ENCODE measurements around the gene TMEM86B.
"Not testable (repeated sequence)": the region's sequence is repeated elsewhere in the genome, so short reads cannot be mapped to it uniquely, and the experiment has no call there.

TMEM86B gene

DNA sequence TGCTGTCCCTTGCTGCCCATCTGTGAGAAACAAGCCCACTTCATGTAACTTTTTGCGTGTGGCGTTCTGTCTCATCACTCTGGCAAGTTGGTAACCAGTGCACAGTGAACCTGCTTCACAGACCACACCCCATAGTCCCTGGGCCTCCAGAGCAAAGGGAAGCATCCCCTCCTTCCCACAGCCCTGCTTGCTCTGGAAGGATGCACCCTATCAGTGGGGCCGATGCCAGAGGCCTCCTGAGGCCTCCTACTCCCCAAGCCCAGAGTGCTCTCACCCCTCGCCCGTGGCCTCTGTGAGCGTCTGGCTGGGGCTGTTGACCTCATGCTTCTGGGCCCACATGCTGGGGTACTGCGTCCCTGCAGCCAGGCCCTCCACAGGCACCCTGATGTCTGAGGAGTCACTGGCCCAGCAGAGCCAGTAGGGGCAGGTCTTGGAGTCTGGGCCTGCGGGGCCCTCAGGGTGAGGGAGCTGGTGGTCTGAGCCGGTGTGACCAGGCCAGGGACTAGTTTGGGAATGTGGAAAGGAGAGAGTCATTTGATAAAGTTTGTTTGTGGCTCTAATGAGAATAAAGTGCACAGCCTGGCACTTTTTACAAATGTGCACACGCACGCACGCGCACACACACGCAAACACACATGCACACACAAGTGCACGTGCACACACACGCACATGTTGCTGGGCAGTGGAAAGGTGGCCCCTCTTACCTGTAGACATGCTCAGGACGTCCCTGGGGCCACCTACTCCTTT lies 5.1 kb downstream of the TMEM86B start:
- no peak for DNase-seq (ENCODE audit: low read depth in 1 of 2, low spot score in 1 of 2)

DNA sequence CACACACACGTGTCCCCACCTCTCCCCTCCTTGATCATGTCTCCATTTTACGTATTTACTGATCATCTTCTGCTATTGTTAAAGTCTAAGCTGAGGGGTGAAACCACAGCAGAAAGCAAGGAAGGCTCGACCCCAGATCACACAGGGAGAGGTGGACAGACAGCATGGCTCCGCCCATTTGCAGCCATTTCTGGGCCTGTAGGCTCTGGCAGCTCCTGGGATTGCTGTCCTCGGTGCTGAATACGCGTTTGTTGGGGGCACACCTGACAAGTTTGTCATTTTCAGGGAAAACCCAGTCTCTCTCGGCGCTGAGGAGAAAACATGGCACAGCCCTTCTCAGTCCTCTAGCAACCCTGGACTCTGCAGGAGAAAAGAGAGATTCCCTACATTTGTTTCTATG lies 8.0 kb downstream of the TMEM86B start:
- DNase-seq (ENCODE audit: low read depth in 1 of 2, low spot score in 1 of 2), result no peak

DNA sequence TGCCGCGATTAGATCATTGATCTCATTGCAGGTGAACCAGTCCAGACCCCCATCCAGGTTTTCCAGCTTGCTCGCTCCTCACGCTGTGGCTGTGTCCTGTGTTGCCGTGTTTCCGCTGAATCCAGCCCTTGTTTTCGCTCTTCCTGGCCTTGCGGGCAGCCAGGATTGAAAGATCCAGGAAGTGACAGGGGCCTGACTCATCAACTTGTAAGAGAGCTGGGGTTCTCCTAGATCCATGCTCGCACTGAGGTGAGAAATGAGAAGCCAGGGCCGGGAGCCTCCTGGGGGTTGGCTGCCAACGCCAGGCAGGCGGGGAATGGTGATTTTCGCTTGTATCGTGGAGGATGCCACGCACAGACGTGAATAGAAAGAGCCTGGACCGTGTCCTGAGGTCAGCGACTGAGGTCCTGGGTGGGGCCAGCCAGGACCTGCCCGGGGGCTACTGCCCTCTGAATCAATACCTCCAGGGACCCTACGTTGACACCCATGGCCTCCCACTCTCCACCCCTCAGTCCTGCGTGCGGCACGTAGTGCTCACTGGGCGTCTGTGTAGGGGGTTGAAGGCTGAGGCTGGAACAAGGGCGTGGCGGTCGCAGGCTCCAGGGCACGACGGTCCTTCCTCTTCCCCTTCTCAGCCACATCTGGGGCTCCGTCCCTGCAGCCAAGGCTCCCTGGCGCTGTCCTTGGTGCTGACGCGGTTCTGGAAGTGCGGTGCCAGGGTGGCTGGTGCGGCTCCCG lies 11.9 kb downstream of the TMEM86B start:
- DNase-seq (ENCODE audit: low read depth in 1 of 2, low spot score in 1 of 2), result peak in 1 of 2 donors; percentile 26

DNA sequence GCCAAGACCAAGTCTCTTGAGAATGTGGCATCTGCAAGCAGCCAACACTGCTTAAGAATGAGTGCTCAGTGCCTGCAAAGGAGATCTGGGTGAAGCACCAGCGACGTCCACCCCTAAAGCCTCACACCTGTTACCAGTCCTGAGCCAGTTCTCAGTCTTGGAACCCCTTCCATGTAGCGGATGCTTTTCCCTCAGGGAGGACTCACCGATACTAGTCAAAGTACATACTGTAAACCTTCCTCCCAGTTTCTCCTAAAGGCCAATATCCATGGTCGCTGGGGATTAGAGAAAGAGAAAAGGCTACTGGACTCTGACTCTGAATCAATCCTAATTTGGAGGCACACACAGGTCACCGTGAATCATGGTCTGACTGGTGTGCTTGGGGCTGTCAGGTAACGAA lies 15.0 kb downstream of the TMEM86B start:
- no peak for DNase-seq (ENCODE audit: low read depth in 1 of 2, low spot score in 1 of 2)

DNA sequence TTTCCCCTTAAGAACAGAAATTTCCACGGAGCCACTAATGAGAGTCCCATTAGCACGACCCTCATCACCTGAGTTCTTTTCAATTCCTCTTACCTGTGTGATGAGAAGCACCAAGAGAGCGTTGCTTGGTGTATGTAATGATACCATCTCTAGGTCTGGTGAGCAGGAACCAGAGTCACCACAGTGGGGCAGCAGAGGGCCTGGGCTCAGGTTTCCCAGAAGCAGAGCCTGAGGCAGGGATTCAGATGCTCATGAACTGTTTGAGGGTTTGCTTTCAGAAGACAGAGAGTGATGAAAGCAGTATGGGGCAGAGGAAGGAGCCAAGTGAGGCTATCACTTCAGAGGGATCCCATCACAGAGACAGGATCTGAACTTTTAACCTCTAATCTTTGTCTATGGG lies 16.1 kb downstream of the TMEM86B start:
- no peak for DNase-seq (ENCODE audit: low read depth in 1 of 2, low spot score in 1 of 2)

DNA sequence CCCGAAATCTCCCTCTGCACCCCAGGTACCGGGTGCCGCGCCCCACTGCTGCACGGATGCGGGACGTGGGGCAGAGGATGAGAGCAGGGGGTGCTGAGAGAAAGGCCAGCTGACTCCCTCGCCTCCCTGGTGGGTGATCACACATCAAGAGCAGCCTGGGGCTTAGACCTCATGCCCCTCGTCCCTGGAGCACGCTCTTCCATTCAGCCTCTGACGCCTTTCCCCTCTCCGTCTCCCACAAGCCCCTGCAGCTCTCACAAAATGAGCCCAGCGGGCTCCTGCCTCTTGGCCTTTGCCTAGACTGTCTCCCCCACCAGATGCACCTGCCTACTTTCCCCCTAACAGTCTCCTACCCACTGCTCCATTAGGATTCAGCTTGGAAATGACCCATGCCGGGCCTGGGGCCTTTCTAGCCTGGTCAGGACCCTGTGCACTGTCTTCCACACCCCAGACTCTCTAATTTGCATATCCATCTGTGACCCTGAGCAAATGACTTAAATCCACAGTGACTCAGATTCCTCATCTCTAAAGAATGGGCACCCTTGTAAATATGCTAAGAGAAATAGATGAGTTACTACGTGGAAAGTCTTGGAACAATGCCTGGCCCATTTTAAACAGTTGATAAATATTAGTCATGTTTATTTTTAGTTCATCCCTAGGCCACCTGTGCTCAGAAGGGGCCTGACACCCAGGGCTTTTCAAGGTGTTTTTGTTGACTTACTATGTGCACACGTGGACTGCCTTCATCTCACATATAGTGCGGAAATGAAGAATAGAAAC lies 18.7 kb downstream of the TMEM86B start:
- DNase-seq (ENCODE audit: low read depth in 1 of 2, low spot score in 1 of 2), result no peak

DNA sequence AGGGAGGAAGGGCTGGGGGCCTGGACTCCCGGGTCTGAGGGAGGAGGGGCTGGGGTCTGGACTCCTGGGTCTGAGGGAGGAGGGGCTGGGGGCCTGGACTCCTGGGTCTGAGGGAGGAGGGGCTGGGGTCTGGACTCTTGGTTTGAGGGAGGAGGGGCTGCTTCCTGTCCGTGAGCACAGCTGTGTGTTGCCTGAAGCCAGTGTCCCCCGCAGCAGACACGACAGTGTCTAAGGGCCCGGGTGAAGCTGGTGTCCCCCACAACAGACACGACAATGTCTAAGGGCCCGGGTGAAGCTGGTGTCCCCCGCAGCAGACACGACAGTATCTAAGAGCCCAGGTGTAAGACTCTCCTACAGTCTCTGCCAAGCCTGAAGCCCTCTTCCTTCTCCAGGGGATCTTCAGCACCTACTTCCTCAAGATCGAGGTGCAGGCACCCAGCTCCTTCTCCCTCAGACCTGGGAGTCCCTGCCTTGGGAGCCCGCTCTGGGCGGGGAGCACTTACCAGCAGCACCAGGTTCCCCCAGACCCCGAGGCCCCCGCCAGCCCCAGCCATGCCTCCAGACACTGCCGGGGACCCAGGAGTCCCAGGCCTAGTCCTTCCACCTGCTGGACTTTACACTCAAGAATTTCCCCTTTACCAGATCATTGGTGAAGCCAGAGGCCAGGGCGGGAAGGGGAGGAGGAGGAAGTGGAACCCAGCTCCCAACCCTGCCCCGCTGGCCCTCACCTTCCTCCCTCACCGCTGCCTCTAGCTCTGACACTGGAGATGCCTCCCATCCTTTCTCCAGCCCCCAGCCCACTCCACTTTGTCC lies 19.5 kb downstream of the TMEM86B start, which contains the start of gene PTPRH:
PTPRH (minus strand) TSS at position 622 of the 813 bp plus-strand sequence; CDS start at position 554, 68 bp downstream.
- DNase-seq (ENCODE audit: low read depth in 1 of 2, low spot score in 1 of 2), result no peak

DNA sequence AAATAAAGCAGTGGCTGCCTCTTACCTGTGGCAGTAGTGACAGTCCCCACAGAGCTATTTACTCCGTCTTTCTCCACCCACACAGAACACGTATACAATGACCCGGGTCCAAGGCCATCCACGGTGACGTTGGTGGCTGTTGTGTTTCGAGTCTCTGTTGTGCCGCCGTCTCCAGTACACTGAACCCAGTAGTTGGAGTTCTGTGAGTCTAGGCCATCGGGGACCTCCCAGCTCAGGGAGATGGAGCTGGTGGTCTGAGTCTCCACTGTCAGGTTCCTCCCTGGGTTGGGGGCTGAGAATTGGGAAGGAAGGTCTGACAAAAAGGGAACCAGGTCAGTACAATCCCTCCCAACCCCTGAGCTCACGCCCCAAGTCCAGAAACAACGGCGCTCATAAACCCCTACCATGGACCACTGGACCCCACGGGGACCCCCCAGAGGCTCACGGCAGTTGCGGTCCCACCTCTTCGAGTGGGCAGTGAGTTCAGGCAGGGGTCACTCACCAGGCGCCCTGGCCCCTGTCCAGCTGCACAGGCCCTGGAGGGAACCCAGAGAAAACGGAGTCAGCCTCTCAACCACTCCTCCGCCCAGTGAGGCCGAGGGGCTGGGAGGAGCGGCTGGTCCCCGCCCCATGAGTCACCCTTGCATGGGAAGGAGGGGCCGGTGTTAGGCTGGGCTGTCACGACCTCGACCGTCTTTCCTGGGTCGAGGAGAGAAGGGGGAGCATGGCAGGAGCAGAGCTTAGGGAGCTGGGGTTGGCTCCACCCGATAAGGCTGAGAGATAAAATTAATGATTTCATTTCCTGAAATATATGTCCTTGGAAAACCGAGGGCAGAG lies 21.7 kb downstream of the TMEM86B start:
- peak in 1 of 2 donors; percentile 32 for DNase-seq (ENCODE audit: low read depth in 1 of 2, low spot score in 1 of 2)

DNA sequence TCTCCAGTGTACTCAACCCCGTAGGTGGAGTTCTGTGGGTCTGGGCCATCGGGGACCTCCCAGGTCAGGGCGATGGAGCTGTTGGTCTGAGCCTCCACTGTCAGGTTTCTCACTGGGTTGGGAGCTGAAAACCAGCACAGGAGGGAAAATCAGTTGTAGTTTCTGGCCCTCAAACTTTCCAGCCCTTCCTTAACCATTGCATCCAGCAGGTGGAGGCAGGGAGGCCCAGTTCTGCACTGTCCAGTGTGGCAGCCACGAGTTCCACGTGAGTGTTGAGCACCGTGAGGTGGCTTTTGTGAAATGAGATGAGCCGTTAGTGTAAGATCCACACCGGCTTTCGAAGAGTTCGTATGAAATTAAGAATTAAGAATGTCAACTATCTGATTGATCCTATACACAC lies 26.4 kb downstream of the TMEM86B start:
- DNase-seq (ENCODE audit: low read depth in 1 of 2, low spot score in 1 of 2), result not testable (repeated sequence)

DNA sequence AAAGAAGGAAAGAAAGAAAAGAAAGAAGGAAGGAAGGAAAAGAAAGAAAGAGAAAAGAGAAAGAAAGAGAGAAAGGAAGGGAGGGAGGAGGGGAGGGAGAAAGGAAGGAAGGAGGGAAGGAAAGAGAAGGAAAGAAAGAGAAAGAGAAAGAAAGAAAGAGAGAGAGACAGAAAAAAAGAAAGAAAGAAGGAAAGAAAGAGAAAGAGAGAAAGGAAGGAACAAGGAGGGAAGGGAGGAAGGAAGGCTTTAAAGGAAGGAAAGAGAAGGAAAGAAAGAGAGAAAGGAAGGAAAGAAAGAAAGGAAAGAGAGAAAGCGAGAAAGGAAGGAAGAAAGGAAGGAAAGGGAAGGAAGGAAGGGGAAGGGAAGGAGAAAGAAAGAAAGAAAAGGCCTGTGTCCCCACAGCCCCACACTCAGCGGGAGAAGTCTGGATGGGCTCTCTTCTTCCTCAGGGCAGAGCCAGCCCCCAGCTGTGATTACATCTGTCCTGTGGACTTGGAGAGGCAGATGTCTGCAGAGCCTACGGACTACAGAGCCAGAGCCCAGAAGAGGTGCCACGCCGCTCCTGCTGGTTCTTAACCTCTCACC lies 28.9 kb downstream of the TMEM86B start:
- no peak for DNase-seq (ENCODE audit: low read depth in 1 of 2, low spot score in 1 of 2)

DNA sequence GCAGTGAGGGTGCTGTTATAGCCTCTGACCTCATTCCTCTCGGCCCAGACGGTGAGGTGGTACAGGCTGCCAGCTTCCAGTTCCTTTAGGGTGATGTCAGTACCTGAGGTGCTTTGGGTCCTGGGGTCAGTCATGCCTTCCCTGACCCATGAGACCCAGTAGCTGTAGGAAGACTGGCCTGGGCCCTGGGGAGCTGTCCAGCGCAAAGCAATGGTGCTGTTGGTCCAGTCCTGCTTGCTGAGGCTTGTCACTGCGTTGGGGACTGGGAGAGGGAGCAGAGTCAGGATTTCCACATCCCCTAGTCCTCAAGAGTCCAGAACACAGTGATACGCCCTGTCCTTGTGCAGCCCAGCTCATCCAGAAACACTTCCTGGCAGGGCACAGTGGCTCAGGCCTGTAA lies 29.9 kb downstream of the TMEM86B start:
- DNase-seq (ENCODE audit: low read depth in 1 of 2, low spot score in 1 of 2), result no peak

DNA sequence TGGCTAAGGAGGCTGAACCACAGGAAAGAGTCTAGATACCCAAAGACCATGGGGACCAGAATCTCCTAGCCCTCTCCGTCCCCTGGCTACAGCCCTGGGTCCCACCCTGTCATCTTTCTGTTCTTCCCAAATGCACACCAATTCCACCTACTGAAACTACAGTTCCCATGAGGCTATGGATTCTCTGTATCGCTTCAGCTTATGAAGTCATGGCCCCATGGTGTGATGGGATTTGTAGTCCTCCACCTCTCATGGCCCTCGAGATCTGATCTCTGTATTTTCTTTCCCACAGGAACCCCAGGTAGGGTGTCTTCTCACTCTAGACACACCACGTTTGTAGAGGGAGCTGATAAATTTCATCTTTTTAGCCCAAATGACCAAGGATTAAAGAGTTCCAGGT lies 31.0 kb downstream of the TMEM86B start:
- DNase-seq (ENCODE audit: low read depth in 1 of 2, low spot score in 1 of 2), result no peak

DNA sequence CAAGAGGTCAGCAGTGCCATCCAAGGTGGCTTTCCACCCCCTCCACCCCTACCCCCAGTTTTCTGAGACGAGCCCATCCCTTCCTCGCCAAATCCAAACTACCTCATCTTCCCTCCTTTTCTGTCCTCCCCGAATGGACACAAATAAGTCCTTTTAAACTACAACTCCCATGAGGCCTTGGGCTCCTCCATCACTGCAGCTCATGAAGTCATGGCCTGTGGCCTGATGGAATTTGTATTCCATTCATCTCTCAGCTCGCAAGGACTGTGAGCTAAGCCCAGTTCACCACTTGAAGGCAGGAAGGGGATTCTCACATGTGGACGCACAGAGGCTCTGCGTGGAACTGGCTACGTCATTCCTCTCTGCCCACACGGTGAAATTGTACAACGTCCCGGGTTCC lies 31.8 kb downstream of the TMEM86B start:
- DNase-seq (ENCODE audit: low read depth in 1 of 2, low spot score in 1 of 2), result no peak

DNA sequence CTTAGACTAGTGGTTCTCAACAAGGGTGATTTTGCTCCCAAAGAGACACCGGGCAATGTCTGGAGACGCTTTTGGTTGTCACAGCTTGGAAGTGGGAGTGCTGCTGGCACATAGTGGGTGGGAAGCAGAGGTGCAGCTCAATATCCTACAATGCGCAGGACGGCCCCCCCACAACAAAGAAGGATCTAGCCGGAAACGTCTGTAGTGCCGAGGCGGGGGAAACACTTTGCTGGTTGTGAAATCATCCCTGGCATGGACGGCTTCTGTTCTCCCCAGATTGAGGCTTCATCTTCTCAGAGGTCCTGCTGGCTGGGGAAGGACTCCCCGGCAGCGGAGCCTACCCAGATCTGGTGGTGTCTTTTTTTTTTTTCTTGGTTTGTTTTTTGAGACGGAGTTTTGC lies 35.1 kb downstream of the TMEM86B start:
- no peak for DNase-seq (ENCODE audit: low read depth in 1 of 2, low spot score in 1 of 2)

DNA sequence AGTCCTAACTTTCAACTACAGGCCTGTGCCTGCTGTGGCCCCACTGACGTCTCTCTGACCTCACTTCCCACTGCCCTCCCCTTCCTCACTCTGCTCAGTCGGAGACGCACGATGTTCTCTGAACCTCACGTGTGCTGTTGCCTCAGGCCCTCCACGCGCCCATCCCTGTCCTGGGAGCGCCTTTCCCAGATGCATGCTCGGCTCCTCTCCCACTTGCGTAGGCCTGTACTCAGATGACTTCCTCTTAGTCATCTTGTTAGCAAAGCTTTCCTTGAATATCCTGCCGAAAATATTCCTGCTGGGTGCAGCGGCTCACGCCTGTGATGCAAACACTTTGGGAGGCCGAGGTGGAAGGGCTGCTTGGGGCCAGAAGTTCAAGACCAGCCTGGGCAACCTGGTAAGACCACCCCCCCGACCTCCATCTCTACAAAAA lies 39.1 kb downstream of the TMEM86B start:
- no peak for DNase-seq (ENCODE audit: low read depth in 1 of 2, low spot score in 1 of 2)

DNA sequence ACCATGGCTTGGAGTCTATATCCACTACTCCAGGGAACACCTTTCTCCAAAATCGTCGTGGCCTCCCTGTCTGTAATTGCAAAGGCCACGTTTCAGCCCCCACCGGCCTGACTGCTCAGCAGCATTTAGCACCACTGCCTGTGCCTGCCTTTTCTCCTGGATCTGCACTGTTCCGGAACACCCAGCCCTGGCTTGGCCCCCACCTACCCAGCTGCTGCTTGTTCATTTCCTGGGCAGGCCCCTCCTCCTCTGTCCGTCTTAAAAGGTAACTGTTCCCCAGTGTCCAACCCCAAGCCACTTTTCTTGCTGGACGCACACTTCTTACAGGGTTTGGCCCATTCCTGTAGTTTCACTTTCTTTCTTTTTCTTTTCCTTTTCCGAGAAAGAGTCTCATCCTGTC lies 39.9 kb downstream of the TMEM86B start:
- no peak for DNase-seq (ENCODE audit: low read depth in 1 of 2, low spot score in 1 of 2)

DNA sequence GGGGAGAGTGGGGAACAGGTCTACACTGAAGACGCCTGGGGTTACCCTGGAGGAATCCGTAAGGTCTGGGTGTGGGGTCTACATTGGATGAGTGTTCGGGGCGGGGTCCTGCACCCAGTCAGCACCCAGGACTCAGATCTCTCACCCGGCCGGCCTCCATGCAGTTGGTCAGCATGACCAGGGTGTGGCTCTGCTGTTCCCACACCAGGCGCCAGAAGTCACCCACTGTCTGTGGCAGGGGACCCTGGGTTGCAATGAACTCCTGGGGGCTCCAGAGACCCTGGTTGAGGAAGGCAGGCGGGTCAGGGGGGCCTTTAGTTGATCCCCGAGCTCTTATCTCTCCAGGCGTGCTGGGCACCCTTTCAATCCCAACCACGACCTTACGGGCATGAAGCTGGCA lies 42.5 kb downstream of the TMEM86B start:
- DNase-seq (ENCODE audit: low read depth in 1 of 2, low spot score in 1 of 2), result no peak

DNA sequence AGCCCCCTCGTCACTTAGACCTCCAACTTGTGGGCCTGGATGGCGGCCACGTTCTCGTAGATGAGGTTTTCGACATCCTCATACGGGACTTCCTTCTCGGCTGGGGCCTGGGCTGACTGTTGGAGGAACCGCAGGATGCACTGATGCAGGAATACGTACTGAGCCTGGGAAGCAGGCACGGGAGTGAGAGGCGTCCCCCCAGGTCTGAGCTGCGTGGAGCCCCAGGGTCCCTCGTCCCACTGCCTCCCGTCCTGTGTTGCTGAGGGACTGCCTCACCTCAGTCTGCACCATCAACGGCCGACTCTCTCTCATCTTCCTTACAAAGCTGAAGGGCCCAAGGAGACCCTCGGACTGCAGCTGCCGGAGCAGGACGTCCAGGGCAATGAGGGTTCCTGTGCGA lies 46.8 kb downstream of the TMEM86B start:
- no peak for DNase-seq (ENCODE audit: low read depth in 1 of 2, low spot score in 1 of 2)

DNA sequence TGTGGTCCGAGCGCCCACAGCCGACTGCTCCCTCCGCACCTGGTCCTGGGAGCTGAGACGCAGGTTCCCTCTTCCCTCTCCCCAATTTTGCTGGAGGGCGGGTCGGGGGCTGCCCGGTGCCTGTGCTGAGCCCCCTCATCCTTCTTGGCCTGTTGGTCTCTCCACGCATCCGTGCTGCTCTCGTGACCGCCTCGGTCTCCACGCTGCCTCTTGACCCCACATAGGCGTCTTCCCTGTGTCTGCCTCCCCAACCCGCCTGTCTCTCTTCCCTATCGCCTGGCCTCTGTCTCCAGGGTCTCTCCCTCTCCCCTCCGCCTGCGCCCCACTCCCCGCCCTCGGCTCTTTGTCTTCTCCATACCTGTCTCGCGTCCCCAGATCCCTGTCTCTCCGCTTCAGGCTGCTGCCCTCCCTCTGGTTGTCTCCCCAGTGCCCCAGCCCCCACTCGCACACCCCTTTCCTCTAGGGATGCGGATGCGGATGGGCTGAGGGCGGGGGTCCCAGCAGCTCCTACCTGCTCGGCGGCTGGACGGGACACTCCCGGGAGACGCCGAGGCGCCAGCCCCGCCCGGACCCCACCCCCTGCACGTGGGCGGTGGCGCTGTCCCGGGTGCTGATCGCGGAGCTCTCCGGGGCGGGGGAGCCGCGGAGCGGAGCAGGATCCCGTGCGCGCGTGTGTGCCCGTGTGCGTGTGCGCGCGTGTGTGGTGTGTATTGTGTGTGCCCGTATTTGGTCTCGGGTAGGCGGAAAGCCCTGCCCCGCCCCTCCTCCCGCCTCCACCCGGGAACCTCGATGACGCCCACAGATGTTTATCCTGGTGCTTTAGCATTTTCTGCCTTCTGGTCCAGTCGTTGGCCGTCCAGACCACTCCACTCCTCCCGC lies 48.7 kb downstream of the TMEM86B start, which contains the start of gene SYT5:
SYT5 (minus strand) TSS at position 684 of the 879 bp plus-strand sequence. CDS start 1,248 bp downstream, outside the sequence.
- peak; percentile 25 to 64 for DNase-seq (ENCODE audit: low read depth in 1 of 2, low spot score in 1 of 2)
